GM12891 (cell line): ENCODE measurements around the gene SWAP70.
"Not testable (repeated sequence)": the region's sequence is repeated elsewhere in the genome, so short reads cannot be mapped to it uniquely, and the experiment has no call there.

Experiments used
- DNase-seq: peaks from one replicate; pipeline ENCODE4 v3.0.0; 2011; ENCODE audit warnings: low spot score; ENCODE audit not compliant: insufficient read length
- FAIRE-seq: peaks from 2 replicates; lab custom pipeline; 2011; peaks lifted over from hg19 to GRCh38; lab: Jason Lieb, UNC
- PAX5 ChIP-seq: IDR thresholded peaks from 2 replicates; pipeline ENCODE4 v1.6.1; 2011; ENCODE audit warnings: low read length, moderate library complexity, mild to moderate bottlenecking; ENCODE audit not compliant: insufficient read depth, severe bottlenecking
- POLR2A ChIP-seq: IDR thresholded peaks from 2 replicates; pipeline ENCODE4 v1.6.1; 2011; ENCODE audit warnings: low read depth, low read length, control low read depth
- POLR2AphosphoS5 ChIP-seq: IDR thresholded peaks from 2 replicates; pipeline ENCODE4 v1.6.1; 2011; ENCODE audit warnings: low read depth, low read length, control low read depth
- POU2F2 ChIP-seq: IDR thresholded peaks from 2 replicates; pipeline ENCODE4 v1.6.1; 2011; ENCODE audit warnings: low read depth, mild to moderate bottlenecking, control low read depth, low read length, moderate library complexity
- SPI1 ChIP-seq: IDR thresholded peaks from 2 replicates; pipeline ENCODE4 v1.6.1; 2011; ENCODE audit warnings: low read depth, low read length, control low read depth
- TAF1 ChIP-seq: IDR thresholded peaks from 2 replicates; pipeline ENCODE4 v1.6.1; 2011; ENCODE audit warnings: low read depth, low read length, control low read depth

Gene SWAP70

DNA sequence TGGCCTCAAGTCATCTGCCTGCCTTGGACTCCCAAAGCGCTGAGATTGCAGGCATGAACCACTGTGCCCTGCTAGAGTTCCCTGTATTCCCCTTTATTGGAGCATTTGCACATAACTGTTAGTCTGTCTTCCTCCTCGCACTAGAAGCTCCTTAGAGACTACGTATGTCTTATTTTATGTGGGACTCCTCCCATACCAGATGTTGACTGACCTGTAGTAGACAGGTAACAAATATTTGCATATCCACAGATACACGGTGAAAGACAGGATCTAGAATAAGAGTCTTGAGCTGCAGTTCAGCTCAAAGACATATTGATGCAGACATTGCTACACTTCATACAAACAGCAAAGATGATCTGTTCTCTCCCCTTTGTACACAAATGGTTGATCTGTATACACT lies 40.7 kb downstream of the SWAP70 start:
- FAIRE-seq (peak; percentile 31), DNase-seq (no peak)
- TF ChIP-seq POLR2A (no peak), TAF1 (no peak), POLR2AphosphoS5 (no peak), PAX5 (no peak), POU2F2 (no peak), SPI1 (no peak)

DNA sequence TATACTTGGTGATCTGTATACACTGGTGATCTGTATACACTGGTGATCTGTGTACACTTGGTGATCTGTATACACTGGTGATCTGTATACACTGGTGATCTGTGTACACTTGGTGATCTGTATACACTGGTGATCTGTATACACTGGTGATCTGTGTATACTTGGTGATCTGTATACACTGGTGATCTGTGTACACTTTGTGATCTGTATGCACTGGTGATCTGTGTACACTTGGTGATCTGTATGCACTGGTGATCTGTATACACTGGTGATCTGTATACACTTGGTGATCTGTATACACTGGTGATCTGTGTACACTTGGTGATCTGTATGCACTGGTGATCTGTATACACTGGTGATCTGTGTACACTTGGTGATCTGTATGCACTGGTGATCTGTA lies 41.5 kb downstream of the SWAP70 start:
- FAIRE-seq, DNase-seq: not testable (repeated sequence)

DNA sequence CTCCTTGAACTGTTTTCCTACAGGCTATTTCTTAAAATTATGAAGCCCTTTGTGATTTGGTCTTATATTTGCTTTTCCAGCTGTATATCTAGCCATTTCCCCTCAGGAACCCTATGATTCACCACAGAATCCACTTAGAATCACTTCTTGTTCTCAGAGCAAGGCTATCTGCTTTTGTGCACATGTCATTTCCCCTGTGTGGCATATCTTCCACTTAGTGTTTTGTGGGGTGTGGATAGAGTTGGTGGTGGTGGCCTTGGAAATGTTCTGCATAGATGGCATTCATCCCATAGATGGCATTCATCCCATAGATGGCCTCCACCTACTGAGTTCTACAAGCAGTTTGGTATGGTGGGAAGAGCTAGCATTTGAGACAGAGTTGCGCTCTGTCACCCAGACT lies 44.7 kb downstream of the SWAP70 start:
- FAIRE-seq = no peak
- TF ChIP-seq PAX5 (no peak), SPI1 (peak; percentile 47; the same call in 1 of the 2 replicates)
- no peak for DNase-seq

DNA sequence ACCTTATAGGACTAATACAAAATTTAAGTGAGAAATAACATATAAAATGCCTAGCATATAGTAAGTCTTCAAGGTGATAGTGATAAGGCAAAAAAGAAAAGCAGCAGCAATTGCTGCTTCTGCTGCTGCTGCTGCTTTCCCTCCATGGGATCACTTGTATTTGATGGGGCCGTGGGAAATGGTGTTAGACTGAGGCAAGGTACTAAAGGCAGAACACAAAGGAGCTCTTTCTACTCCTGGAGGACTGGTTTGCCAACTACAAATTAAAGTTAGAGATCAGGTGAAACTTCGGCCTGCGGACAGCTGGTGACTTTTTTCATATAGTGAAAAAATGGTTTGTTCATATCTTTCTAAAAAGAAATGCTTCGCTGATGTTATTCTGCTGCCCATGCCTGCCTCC lies 46.3 kb downstream of the SWAP70 start:
- no peak for DNase-seq
- no peak for FAIRE-seq
- TF ChIP-seq POLR2AphosphoS5 (no peak), TAF1 (no peak), POLR2A (no peak), POU2F2 (no peak), SPI1 (no peak), PAX5 (no peak)

DNA sequence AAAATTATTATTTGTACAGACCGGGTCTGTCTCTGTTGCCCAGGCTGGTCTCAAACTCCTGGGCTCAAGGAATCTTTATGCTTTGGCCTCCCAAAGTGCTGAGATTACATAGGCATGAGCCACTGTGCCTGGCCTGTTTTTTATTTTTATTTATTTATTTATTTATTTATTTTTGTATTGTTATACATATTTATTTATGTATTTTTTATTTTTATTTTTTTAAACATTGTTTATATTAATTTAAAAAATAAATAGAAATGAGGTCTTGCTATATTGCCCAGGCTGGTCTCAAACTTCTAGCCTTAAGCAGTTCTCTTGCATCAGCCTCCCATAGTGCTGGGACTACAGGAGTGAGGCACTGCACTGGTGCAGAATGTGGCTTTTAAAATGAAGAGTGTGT lies 47.0 kb downstream of the SWAP70 start:
- FAIRE-seq = no peak
- DNase-seq = no peak
- TF ChIP-seq PAX5 (no peak), TAF1 (no peak), POLR2A (no peak), POU2F2 (no peak), SPI1 (no peak), POLR2AphosphoS5 (no peak)

DNA sequence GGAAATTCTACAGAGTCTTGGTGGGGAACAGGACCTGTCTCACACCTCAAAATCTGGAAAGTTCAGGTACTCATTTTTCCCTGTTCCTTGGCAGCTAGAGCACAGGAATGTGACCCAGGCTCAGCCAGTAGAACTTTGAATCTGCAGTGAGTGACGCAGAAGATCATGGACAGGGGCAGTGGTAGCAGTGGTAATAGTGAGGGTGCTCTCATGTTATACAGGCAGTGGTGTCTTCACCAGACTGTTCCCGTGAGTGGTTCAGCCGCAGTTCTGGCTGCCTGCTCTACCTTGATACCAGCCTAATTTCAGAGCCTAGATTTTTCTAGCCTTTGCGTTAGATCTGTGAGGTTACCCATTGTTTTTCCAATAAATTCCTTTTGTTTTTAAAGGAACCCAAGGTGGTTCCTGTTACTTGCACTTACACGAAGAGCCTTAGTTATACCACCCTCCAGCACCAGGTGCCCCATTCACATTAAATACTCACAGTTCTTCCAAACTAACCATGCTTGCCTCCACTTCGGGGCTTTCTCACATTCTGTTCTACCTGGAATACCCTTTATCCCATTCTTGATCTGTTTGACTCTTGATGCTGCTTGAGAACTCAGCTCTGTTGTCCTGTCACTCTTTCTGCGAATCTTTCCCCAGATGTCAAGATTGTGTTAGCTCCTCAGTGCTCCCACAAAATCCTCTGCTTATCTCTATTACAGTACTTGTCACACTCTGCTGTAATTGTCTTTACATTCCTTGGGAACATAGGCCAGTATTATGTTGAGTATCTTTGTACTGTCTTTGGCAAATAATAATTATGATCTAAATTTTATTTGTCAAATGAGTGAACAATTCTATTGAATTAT lies 47.8 kb downstream of the SWAP70 start:
- FAIRE-seq (no peak), DNase-seq (no peak)
- TF ChIP-seq POLR2A (no peak), POLR2AphosphoS5 (no peak)

DNA sequence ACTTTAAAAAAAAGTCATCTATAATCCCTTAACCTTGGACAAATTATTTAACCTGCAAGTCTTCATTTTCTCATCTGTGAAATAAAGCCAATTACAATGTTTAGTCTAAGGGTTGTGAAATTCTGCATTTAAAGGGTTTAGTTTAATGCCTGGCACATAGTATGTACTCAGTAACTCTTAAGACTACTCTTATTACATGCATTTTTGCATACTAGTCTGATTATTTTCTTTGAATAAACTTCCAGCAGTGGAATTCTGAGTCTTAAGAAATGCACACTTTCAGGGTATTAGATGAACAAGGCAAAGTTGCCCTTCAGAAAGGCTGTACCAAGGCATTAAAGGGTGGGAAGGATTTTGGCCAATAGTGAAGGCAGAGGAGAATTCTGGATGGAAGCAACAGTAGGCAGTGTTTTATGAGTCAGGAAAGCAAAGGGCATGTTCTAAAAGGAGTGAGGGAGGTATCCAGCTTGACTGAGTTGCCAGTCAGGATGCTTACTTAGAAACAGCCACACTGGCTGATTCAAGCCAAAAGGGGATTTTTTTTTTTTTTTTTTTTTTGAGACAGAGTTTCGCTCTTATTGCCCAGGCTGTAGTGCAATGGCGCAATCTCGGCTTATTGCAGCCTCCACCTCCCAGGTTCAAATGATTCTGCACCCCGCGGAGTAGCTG lies 50.5 kb downstream of the SWAP70 start:
- FAIRE-seq = no peak
- no peak for DNase-seq
- TF ChIP-seq SPI1 = no peak
- TF ChIP-seq TAF1 = no peak
- TF ChIP-seq POLR2AphosphoS5 = no peak
- no peak for TF ChIP-seq PAX5
- no peak for TF ChIP-seq POU2F2
- TF ChIP-seq POLR2A = no peak

DNA sequence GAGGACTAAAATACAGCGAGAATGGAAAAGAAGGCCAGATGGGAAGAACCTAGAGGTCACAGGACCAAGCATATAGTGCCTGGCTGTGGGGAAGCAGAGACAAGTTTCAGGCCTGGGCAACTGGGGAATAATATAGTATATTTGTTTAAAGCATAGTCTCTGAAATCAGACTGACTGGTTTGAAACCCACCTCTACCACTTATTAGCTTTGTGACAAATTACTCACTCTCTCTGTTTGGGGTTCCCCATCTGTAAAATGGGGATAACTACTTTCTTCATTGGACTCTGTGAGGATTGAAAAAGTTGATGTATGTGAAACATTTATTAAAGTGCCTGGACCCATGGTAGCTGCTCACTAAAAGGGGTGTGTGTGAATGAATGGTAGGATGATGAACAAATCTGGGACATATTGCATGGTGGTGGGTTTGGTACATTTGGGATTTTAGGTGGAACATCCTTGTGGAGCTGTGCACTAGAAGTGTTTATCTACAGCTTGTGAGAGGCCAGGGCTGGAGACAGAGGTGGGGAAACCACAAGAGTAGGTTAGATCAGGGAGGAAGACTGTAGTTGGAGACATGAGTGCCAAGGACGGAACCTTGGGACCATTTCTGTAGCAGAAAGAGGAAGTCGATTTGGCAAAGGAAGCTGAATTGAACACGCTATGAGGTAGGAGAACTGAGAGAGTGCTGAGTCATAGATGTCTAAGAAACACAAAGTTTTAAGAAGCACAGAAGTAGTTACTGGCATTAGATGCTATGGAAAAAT lies 52.6 kb downstream of the SWAP70 start:
- TF ChIP-seq TAF1 (no peak), SPI1 (peak; percentile 100)
- DNase-seq = no peak

DNA sequence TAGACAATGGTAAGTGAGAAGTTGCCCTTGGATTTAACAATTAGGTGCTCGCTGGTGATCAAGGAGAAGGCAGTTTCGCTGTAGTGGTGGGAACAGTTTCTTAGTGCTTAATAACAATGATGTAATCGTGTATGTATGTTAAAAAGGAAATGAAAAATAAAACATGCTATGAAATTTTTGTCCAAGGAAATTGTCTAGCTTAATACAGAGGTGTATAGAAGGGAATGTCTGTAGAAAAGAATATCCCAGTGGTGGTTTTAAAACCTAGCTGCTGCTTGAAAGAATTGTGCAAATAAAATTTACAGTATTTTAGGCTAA lies 53.1 kb downstream of the SWAP70 start:
- TF ChIP-seq POLR2A (no peak), POU2F2 (no peak), SPI1 (no peak)
- DNase-seq = no peak
- FAIRE-seq = no peak

More for the DNA sequence above, 52.6 kb downstream of the SWAP70 start:
- peak; percentile 96 for FAIRE-seq

DNA sequence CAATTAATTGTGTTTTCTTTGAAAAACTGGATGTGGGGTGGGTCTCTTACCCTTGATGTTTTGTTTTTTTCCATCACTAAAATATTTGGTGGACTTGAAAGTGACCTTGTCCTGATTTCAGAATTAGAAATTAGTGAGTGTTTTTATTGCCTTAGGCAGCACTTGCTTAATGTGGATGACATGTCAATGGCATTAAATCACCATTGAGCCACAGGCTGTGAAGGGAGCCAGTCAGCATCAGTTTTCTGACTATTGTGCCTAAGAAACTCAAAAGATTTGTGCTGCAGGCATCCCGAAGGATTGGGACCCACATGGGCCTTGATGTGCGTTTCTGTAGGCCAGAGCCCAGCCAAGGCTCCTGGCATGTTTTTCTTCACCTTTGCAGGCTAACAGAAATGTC lies 53.8 kb downstream of the SWAP70 start:
- TF ChIP-seq PAX5 = no peak
- no peak for TF ChIP-seq POU2F2
- TF ChIP-seq TAF1 = no peak
- TF ChIP-seq POLR2A = no peak
- no peak for TF ChIP-seq SPI1
- TF ChIP-seq POLR2AphosphoS5 = no peak
- no peak for DNase-seq
- FAIRE-seq = peak; percentile 23
